HL-60/S4 treated with retinoic acid at 250 ng/mL for 4 days and 3 days (cell line): ENCODE measurements around the gene USHBP1.

ENCODE experiments used
- in situ Hi-C: fragments of 300-500 bp; cut with MboI; formaldehyde crosslinking; loops from 2 replicates; pipeline ENCODE4 v1.7.0; 2022; ENCODE audit warnings: low sequenced_read_pairs

USHBP1 gene

GRCh38 chr19:17214508-17215126 lies 49.9 kb downstream of the USHBP1 start:
- in situ Hi-C loops: no loop called here

- in situ Hi-C loops: no loop called here
Observed at GRCh38 chr19:17213334-17213733, 51.2 kb downstream of the USHBP1 start.

- in situ Hi-C loops: no loop called here
Observed at GRCh38 chr19:17211547-17212446, 52.7 kb downstream of the USHBP1 start.

- in situ Hi-C loops: no loop called here
Observed at GRCh38 chr19:17210296-17210695, 54.2 kb downstream of the USHBP1 start.

- in situ Hi-C loops: no loop called here
Observed at GRCh38 chr19:17209126-17210036, 55.2 kb downstream of the USHBP1 start.

- in situ Hi-C loops: no loop called here
Observed at GRCh38 chr19:17206736-17207581, 57.6 kb downstream of the USHBP1 start.

GRCh38 chr19:17205237-17206140 lies 59.1 kb downstream of the USHBP1 start:
- in situ Hi-C loops: no loop called here

- in situ Hi-C loops: no loop called here
Observed at GRCh38 chr19:17202713-17203112, 61.8 kb downstream of the USHBP1 start.

- in situ Hi-C loops: no loop called here
Observed at GRCh38 chr19:17202249-17202648, 62.3 kb downstream of the USHBP1 start.

- in situ Hi-C loops: no loop called here
Observed at GRCh38 chr19:17200408-17201079, 64.0 kb downstream of the USHBP1 start.
